Stimulated activated CD4-positive, alpha-beta T cell treated with anti-CD3 and anti-CD28 coated beads, Interleukin-12 subunit alpha, Interleukin-12 subunit beta, amount 100 ng/mL, for 24 hours (primary cell): Measurements from ENCODE around the gene ATG4D.
A peak's percentile ranks its signal among the peaks of the same experiment; 100 is the strongest.
"Not testable (repeated sequence)": the region's sequence is repeated elsewhere in the genome, so short reads cannot be mapped to it uniquely, and the experiment has no call there.

Experiments used
- DNase-seq, 2 experiments: peaks; one replicate each; pipeline ENCODE4 v3.0.0-alpha.2; 2020; ENCODE audit warnings: low read depth in 2 of 2

ATG4D gene

DNA sequence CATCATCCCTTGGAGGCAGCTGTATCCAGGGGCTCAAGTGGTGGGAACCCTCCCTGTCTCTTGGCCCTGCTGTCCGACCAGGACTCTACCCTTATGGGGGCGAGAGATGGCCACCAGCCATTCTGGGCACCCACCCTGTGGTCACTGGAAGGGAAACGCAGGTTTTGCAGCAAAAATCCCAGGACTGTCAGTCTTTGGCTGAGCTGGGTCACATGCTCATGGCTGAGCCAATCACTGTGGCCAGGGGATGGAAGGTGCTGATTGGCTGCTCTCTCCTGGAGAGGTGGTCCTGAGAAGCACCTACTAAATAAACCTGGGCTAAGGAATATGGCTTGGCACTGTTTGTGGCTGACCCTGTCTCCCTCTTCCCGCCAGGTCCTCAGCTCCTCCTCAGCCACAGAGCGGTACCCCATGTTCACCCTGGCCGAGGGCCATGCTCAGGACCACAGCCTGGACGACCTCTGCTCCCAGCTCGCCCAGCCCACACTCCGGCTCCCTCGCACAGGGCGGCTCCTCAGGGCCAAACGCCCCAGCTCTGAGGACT lies 8.9 kb downstream of the ATG4D start:
- no peak for DNase-seq

- no peak for DNase-seq
These were observed 9.5 kb downstream of the ATG4D start for GRCh38 chr19:10553087-10553667.

GRCh38 chr19:10553943-10554381 lies 10.3 kb downstream of the ATG4D start:
- no peak for DNase-seq

DNA sequence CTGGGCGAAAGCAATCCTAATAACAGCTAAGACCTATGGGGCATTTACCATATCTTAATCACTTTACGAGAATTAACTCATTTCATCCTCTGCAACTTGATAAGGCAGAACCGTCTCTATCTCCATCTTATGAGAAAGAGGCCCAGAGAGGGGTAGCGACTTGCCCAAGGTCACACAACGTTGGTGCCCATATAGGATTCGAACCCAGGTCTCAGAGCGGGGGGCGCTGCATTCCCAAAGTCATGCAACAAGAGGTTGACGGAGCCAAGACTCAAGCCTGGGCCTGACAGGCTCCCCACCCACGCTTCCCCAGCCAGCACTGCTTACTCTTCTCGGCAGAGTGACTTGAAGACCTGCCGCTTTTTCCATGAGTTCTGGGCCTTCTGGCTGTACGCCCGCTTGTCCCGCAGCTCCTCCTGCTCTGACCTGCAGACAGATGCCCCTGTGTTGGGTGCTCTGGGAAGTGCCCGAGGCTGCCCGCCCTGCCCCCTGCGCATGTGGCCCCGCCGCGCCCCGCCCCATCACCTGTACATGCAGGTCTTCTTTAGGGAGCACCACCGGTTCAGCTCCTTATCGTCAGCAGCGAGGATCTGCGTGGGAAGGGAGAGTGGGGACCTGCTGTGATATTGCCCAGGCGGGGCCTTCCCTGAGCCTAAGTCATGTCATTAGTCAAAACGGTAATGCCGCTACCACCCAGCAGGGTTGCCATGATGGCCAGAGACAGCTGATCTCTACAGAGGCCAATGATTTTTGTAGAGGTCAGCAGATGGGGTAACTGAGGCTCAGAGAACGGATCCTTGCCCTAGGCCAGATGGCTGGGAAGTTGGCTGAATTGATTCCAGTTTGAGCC lies 11.3 kb downstream of the ATG4D start:
- no peak for DNase-seq

- no peak for DNase-seq
These were observed 11.9 kb downstream of the ATG4D start for GRCh38 chr19:10555610-10555973.

DNA sequence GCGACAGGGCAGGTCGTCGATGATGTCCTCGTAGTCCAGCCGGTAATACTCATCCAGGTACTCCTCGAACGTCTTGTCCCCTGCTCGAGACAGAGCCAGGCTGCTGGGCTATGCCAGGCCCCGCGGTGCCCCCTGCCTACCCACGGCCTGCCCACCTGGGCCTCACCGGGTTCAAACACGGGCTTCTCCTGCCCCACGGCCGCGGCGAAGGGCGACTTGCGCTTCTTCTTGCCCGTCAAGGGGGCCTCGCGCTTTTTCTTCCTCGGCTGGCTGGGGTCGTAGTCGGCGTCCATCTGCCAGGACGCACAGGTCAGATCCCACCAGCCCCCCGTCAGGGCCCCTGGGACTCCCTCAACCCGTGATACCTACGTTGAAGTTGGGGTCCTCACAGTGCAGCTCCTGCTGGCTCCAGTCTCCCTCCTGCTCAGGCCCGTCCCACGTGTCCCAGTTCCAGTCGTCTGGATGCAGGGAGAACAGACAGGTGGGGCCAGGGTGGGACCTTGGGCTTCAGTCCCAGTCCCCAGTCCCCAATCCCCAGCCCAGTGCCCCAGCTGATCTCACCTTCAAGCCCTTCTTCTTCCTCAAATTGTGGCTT lies 14.0 kb downstream of the ATG4D start:
- no peak for DNase-seq

DNA sequence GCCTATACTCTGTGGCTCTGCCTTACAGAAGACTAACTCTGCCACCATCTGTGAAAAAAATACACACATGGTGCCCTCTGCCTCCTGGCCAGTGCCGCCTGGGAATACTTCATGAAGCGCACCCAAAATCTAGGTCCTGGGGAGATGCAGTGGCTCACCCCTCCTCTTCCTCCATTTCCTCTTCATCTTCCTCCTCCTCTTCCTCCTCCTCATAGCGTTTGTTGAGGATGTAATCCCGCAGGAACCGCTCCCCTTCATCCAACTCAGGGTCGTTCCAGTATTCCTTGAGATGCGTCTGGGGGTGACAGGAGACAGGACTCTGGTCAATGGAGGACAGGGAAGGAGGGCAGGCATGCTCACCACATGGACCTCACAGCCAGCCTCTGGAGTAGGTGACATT lies 16.4 kb downstream of the ATG4D start:
- DNase-seq = no peak

DNA sequence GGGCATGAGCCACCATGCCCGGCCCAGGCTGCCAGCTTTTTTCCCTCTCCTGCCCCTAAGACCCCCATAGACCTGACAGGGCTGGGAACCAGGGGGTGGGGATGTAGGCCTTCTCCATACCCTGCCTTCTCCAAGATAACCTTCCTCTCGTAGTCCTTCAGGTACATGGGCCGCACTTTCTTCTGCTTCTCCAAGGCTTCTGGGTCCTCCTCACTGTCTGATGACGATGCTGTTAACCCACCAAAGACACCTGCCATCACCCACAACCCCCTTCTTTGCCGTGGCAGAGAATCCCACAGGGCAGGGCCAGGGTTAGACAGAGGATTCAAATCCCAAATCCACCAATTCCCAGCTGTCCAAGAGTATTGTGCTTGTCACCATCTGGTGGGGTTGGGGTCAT lies 18.9 kb downstream of the ATG4D start:
- DNase-seq = no peak

DNA sequence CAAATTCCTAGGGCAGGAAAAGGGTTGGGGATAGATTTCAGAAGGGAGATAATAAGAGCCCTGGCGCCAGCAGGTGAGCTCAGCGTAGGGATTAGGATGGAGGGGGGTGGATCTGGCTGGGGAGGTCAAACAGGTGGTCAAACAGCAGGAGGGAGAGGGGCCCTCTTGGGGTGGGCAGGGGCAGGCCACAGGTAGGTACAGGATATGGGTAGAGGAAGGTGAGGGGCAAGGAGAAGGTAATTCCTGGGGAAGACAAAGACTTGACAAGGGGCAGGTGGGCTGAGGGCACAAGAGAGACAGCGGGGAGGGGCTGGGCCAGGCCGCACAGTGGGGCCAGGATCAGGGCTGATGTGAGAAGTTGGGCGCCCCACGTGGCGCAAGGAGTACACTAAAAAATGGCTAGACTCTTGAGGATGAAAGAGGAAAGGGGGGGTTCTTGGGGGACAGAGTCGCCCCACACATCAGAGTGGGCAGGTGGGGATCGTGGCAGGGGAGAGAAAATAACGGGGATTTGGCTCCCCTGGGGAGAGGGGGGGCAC lies 21.4 kb downstream of the ATG4D start:
- peak in 1 of 2 experiments; percentile 59 for DNase-seq

DNA sequence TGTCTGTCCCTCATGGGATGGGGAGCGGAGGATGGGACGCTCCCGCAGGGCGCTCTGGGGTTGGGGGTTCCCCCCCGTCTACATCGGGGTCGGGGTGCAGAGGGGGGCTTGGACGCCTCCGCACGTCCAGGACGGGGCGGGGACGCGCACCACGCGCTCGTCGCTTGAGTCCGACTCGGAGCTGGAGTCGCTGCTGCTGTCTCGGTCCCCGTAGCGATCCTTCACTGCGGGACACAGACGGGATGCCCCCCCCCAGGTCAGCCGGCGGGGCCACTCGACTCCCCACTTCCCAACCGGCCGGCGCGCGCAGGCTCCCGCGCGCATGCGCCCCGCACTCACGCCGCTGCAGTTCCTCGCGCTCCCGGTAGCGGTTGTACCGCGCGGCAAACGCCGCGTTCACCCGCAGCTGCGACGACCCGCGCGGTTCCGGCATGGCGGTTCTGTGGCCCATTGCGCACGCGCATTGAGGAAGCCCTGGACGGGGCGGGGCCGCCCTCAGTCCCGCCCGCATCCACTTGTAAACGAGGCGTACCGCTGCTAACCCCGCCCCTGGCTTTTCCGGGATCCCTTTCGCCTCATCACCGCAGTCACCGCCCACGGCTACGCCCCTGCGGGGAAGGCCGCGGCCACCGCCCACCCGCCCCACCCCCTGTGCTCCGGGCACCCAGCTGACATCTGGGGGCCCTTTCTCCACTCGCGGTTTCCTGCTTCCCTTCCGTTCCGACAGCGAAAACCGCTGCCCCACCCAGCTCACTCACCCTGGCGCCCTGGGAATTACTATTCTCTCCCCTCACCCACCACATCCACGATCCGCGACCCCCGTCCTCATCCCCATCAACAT lies 22.1 kb downstream of the ATG4D start, which contains the start of gene KRI1:
Gene KRI1, minus strand, starts transcription at position 444 of the 841 bp plus-strand sequence. Its CDS starts 11 bp downstream, at position 433.
- DNase-seq = peak; percentile 94 to 99

- DNase-seq = no peak
These were observed 22.6 kb downstream of the ATG4D start for GRCh38 chr19:10566408-10566657.

DNA sequence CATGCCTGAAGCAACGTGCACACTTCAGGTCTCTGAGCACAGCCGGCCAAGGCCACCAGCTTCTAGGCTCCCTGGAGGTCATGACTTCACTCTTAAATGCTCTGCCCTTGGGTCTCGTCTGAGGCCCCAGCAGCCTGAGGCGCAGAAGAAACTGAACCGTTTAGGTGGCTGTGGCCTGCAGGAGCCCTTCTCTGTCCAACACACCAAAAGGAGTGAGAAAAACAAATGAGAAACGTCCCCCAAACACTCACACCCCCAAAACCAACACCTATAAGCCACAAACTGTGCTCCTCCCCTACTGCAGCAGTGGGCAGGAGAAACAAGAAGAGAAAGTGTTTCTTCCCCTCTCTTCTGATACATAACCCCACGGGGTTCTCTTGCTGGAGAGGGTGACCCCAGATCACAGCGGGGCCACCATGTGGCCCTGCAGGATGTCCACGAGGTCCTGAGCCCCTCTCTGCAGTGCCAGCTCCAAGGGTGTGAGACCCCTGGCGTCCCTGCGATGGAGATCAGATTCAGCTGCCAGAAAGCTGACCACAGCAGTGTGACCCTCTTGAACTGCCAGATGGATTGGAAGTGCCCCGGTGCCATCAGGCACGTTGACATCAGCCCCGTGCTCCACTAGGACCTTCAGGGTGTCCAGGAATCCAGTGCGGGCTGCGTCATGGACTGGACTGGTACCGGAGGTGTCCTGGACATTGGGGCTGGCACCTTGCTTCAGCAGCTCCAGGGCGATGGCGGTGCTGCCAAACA lies 23.1 kb downstream of the ATG4D start:
- no peak for DNase-seq

DNA sequence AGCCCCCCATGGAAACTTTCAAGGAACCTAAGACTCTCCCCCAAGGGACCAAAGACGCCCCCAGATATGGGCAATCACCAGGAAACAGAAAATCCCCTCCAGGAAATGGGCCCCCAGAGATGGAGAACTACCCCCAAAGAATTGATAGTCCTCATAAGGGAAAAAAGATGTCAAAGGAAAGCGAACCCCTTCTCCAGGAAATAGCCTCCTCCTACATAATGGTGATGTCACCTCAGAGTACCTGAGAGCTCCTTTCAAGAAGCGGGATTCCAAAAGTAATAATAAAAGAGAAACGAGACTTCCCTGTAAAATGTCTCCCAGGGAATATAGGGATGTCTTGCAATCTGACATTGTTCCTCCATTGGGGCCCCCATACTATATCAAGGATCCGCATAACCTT lies 24.0 kb downstream of the ATG4D start:
- no peak for DNase-seq

DNA sequence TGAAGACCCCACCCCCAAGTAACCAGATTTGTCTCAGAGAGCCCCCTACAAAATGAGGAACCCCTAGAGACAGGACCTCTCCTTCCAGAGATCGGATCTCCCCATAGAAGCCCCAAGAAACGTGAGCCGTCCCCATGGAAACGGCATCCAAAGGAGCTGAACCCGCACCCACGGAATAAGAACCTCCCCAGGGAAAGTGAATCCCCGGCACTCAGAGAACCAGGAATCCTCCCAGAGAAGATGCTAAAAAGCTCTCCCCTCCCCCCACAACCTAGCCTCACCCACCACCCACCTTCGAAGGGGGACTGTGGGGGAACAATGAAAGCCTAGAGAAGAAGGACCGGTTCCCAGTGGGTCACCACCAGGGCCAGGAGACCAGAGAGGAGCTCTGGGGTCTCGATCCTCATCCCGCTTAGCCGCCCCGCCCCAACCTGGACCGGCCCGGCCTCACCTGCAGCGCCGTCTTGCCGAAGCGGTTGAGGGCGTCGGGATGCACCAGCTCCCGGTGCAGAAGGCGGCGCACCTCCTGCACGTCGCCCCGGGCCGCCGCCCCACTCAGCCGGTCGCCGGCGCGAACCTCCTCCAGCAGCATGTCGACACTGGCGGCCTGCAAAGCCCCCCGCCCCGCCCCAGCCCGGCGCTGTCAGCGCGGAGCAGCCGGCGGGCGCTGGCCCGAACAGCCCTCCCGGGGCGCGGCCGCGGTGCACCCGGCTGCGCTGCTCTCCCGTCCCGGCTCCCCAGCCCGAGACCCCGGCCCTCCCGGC lies 24.5 kb downstream of the ATG4D start:
- DNase-seq = no peak

DNA sequence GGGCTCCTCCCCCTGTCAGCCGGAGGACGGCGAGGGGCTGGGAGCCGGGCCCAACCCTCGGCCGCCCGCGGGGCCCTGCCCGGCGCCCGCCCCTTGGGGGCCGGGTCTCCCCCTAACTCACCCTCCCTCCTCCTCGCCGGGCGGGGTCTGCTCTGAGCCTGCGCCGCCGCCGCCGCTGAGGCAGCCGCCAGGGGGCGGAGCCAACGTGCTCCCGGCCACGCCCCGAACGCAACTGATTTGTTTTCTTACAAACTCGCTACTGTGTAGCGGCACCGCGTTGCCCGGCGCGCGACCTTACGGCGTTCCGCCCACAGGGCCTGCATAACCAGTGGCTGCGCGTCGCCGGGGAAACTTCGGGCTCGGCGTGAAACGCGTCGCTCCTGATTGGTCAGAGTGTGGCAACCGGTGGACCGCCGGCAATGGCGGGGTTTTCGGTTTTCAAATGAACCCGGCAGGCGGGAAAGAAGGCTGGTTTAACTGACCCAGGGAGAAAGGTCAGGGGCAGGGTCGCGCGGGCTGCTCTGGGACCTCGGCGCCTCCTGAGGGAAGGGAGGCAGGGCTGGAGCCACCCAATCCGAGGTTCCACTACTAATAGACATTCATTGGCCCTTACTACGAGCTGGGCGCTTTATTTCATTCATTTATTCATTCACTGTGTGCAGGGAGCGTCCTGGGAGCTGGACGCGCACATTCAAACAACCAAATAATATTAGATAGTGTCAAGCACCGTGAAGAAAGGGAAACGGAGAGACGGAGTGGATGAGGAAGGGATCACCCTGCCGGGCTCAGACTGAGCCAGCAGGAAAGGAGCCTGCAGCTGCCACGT lies 25.3 kb downstream of the ATG4D start, which contains the start of gene CDKN2D:
Gene CDKN2D, minus strand, starts transcription at position 154 of the 826 bp plus-strand sequence. CDS start 326 bp downstream, outside the sequence.
- peak; percentile 99 to 100 for DNase-seq

DNA sequence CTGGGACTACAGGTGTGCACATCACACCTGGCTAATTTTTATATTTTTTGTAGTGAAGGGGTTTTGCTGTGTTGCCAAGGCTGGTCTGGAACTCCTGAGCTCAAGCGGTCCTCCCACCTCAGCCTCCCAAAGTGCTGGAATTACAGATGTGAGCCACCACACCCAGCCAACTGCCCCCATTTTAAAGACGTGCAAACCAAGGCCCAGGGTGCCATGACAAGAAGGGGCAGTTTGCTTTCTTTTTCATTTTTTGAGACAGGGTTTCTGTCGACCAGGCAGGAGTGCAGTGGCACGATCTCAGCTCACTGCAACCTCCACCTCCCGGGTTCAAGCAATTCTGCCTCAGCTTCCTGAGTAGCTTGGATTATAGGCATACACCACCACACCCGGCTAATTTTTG lies 30.1 kb downstream of the ATG4D start:
- DNase-seq = not testable (repeated sequence)

GRCh38 chr19:10574462-10574861 lies 30.8 kb downstream of the ATG4D start:
- DNase-seq = no peak

DNA sequence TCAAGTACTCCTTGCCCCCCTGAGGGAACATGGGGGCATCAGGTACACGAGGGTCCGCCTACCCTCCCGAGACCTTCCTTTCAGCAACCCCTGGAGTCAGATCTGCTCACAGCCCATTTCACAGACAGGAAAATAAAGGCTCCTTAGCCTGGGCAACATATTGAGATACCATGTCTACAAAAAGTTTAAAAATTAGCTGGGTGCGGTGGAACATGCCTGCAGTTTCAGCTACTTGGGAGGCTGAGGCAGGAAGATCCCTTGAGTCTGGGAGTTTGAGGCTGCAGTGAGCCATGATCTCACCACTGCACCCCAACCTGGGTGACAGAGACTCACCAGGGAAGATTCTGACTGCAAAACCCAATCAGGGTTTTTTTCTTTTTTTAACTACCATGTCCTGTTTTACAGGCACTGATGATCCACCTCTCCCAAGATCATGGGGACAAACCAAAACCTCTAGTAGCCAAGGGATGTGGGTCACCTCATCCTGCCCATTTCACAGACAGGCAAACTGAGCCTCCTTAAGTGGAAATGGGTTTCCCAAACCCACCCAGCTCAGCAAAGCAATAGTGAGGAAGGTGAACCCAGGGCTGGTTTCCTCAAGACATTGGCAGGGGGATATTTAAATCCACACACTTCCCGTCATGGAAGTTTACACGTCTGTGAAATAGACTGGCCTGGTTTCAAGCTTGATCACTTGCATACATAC lies 31.5 kb downstream of the ATG4D start:
- DNase-seq = no peak

GRCh38 chr19:10577951-10578350 lies 34.2 kb downstream of the ATG4D start:
- DNase-seq = no peak
